M059J (cell line): Measurements from ENCODE around the gene METTL3. TPM values are rescaled to one million over a fixed set of nuclear protein-coding genes. Genes with fewer than 3 reads are reported as not detected.
"Not testable (repeated sequence)": the region's sequence is repeated elsewhere in the genome, so short reads cannot be mapped to it uniquely, and the experiment has no call there.

ENCODE experiments used
- DNase-seq: peaks from one replicate; pipeline ENCODE4 v3.0.0-alpha.2; 2012; ENCODE audit warnings: low read depth
- total RNA-seq: library from RNA; depleted of rRNA; stranded (reverse); fragments of >200 nt; shearing (Covaris generic); gene quantifications from 2 replicates; pipeline ENCODE4 v1.2.3, GENCODE V29; 2014; rRNA removed

Gene METTL3
- total RNA-seq, result 31.0 and 35.0 TPM in 2 replicates

DNA sequence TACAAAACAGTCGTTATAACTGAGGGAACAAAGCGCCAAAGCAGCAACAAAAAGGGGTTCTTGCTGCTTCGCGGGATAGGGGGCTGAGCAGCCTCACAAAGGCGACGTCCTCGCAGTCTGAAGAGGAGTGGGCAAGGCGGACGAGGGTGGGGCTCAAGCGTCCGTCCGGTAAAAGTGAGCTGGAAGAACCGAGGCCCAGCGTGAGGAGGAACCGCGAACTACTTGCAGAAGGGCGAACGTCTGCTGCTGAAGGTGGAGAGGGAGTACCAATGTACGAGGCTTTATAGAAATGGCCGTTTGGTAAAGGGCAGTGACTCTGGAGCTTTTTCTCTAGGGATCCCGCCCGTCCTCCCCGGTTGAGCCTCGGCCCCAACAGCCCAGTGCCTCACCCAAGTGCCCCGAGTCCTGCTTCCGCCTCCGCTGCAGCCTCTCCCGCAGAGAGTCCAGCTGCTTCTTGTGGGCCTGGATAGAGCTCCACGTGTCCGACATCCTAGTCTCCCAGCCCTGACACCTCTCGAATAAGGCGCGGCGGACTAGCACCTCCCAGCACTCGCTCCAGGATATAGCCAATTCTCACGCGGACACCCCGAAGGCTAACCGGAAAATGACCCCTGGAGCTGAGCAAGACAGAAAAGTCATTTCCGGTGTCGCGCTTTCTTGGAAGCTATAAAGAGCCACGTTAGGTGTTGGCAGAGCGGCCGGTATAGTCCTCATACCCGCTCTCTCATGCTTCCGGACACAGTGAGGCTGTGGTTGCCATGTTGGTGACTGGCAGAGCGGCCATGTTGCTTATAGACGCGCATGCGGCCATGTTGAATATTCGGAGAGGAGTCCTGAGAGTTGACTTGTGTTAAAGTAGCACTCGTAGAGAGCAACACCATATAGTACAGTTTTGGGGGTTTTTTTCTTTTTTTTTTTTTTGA is at the start of gene METTL3:
TSS of gene METTL3 (minus strand) at position 606 of the 923 bp plus-strand sequence. CDS start at position 489, 117 bp downstream.
- peak; percentile 99 for DNase-seq

DNA sequence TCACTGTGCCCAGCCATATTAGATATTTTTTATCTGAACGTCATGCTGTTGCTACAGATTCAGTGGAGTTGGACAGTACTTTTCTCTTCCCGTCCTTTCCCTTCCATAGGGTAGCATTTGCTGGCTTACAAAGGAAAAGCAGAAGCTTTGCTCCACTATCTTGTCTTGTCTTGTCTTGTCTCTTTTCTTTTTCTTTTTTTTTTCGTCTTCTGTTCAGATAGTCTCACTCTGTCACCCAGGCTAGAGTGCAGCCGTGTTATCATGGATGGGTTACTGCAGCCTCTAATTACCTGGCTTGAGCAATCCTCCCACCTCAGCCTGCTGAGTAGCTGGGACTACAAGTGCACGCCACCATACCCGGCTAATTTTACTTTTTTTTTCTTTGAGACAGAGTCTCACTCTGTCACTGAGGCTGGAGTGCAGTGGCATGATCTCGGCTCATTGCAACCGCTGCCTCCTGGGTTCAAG is 47.6 kb upstream of the METTL3 start:
- no peak for DNase-seq

GRCh38 chr14:21557084-21557901 is 46.2 kb upstream of the METTL3 start:
- peak; percentile 85 for DNase-seq

DNA sequence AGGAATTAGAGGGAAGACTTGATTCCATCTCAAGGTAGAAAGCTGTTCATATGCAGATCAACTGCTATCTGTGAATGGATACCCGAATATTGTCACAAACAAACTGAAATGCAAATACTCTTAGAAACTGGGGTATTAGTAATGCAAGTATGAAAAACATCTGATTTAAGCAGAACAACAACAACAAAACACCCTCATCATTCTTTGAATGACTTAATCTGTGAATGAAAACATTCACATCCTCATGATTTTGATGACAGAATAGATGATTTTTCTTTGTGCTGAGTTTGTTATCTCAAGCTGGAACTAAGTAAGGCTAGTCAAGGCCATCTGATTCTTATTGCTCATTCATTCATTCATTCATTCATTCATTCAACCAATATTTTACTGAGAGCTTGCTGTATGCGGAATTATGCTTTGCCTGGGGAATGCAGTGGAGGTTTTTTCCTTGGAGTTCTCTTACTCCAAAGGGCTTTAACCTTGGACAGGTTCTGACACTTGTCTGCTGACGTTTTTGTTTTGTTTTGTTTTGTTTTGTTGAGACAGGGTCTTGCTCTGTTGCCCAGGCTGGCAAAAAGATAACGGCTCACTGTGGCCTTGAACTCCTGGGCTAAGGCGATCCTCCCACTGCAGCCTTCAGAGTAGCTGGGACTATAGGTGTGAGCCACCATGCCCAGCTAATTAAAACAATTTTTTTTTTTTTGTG is 45.4 kb upstream of the METTL3 start:
- no peak for DNase-seq

DNA sequence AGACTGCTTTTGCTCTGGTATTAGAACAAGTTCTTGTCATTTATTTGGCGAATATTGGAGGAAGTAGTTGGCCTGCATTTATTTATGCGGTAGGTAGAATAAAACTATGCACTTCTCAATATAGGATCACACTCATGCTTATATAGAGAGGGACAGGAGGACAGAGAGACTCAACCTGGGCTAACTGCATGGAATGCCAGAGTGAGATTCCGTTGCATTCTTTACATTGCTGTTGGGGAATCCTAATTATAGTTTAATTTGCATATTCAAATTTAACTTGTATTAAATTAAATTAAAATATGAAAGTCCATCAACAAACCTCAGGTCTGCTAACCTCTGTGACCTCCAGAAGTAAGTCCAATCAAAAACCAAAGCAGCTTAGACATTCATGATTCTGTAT is 42.1 kb upstream of the METTL3 start:
- DNase-seq, result no peak

DNA sequence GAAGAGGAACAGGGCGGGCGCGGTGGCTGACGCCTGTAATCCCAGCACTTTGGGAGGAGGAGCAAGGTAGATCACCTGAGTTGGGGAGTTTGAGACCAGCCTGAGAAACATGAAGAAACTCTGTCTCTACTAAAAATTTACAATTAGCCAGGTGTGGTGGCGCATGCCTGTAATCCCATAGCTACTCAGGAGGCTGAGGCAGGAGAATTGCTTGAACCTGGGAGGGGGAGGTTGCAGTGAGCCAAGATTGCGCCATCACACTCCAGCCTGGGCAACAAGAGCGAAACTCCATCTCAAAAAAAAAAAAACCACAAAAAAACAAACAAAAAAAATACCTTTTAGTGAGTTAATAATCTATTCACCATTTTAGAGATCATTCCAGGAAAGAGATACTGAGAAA is 33.4 kb upstream of the METTL3 start:
- not testable (repeated sequence) for DNase-seq

- DNase-seq, result no peak
These were observed 32.8 kb upstream of the METTL3 start for GRCh38 chr14:21543963-21544362.

DNA sequence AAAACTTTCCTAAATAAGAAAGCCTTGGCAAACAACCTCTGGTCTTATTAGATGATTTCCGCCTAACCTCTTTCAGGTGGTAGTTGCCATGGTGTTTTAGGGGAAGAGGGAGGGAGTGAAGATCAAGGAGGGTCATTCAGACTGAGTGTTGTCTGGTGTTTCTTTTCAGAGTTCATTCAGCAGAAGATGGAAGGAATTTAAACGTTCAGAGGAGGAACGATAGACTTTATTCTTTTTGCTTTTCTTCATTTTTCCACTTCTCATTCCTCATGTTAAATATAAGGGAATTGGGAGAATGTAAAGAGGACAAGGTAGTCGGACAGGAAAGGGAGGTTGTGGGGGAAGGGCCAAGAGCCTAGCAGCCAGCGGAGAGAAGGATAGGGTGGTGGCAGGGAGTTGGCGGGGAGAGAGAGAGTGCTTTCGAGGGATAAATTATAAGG is 32.4 kb upstream of the METTL3 start:
- DNase-seq, result no peak

GRCh38 chr14:21541413-21542074 is 30.4 kb upstream of the METTL3 start:
- DNase-seq, result no peak

DNA sequence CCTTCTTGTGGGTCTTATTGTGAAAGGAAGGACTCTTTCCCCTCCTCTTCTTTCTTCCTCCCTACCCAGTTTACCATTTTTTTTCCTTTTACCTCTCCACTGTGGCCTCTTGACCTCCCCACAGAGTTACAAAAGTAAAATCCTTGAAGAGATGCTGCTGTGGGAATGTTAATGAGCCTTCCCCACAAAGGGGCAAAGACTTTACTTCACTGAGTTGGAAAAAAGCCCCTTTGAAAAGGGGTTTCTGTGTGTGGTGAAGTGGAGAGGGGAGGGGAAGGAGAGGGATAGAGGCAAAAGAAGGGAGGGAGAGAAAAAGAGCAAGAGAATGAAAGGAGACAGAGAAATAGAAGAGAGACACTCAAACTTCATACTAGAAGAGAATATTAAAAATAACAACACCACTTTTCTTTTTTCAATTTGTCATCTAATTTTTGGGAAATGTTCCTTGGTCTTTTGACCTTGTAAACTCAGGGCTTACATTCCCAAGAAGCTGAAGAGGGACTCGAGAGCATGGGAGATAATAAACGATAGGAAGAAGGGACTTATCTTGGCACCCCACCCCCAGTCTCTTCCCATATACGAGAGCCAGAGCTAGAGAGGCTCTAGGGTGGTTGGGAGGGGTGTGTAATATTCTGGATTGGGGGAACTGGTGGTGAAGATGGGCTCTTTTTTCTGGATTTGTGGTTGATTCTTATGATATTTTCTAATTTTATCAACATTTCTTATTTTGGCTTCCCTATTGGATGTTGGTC is 28.2 kb upstream of the METTL3 start:
- no peak for DNase-seq

DNA sequence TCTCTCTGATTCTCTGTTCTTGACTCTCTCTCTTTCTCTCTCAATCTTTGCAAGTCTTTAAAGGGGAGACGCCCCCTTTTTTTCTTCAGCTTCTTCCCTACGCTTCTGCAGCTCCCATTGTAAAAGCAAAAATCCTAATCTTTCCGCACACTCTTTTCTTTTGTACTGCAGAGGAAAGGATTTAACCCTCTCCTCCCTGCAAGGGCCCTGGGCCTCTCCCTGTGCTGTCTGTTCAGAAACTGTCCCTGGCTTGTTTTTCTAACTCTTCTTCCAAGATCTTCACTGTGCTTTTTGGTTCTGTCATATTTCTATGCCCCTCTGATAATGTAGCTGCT is 25.9 kb upstream of the METTL3 start:
- DNase-seq, result no peak

GRCh38 chr14:21536418-21537089 is 25.4 kb upstream of the METTL3 start:
- DNase-seq, result no peak

DNA sequence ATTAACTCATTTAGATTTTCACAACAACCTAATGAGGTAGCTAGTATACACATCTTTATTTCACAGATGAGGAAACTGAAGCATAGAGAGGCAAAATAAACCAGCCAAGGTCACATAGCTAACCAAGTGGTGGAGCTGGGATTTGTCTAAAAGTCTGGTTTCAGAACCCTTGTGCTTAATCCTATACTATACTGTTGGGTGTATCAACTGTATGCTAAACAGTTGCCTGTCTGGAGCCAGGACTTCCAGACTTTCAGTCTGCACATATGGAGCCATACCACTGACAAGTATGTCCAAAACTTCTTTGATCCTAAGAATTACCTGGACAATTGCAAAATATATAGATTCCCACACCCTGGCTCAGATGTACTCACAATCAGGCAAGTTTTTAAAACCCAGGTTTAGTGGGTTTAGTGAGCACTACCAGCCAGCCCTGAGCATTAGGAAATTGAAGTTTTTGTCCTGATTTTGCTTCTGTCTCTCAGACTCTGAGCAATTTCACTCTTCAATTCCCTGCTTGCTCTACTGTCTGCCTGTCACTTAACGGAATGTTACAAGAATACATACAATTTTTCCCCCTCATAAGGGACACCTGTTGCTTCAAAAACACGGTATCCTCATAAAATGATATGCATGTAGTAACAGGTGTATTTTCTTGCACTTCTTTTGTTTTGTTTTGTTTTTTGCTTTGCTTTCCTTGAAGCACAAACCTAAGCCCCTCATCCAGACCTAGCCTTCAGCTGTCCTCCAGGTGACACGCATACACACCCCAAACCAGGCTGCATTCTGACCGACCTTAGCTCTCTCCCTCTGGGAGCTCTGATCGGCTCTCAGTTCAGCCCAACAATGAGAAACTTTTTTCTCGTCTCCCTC is 24.6 kb upstream of the METTL3 start:
- no peak for DNase-seq

GRCh38 chr14:21534576-21534975 is 23.4 kb upstream of the METTL3 start:
- no peak for DNase-seq

DNA sequence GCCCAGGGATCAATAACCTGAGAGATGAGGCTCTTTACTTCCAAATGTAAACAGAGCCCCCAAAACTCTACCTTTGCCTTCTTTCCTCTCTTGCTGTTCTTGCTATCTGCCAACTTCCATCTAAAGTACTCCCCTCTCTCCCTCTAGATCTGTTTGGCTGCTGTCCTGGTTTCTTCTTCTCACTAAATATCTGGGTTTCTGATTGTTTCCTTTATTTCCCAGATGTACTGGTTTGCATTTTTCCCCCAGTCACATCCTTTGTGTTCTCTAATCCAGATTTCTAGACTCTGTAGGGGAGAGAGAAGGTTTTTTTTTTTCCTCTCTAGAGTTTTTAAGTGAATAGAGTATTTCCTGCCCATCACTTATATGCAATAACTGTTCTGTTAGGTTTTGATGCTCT is 22.2 kb upstream of the METTL3 start:
- DNase-seq, result no peak

- DNase-seq, result no peak
These were observed 18.4 kb upstream of the METTL3 start for GRCh38 chr14:21529515-21529914.

DNA sequence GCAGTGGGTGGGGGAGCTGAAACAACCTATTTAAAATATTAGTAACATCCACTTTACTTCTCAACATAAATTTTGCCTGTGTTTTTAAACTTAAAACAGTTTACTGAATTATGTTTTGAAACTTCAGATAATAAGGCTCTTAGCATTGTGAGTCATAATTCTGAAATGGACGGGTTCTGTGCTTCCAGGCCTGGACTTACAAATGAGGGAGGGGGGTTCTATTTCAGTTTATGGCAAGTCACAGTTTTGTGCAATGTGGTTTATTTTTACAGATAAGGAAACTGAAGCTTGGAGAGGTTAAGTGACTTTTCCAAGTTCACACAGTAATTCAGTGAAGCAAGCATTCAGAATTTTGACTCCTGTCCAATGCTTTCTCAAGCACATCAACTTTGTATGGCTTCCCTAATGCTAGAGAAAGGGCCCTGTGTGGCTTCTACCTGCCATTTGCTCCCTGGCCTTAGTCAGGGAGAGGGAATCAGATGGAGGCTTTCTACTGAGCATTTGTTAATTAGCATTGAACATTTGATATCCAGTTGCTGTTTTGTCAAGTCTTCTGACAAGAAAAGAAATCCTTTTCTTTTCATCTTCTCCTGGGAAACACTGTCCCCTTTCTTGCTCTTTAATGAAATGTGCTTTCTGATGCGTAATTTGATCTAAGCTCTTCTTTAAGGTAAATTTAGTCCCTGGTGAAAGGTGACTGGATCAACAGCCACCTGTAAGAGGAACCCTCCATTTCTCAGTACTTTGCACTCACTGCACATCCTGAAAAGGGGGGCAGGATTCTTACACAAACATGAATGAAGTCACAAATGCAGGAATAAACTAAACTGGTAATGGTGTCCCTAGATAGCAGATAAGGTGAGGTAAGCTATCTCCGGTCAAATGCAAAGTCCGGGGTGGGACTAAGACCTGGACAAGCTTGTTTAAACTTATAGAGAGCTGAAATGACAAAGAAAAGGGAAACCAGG is 17.5 kb upstream of the METTL3 start:
- no peak for DNase-seq

DNA sequence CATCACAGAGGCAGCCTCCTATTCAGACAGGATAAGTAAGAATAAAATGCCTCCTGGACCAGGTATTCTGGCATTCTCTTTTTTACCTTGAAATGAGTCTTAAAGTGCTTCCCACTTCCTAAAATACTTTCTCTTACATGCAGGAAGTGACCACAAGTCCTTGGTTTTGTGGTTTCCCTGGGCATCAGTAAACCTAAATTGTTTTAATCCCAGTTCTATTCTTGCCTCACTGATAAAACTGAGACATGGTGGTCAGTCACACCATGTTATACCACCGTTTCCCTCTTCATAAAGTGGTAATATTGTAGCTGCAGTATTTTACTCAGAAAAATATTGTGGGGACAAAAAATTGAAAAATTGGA is 16.2 kb upstream of the METTL3 start:
- DNase-seq, result no peak
